Fibroblast of mammary gland (primary cell): ENCODE measurements around the gene SRP9.

Source experiments
- DNase-seq: peaks from one replicate; pipeline ENCODE4 v3.0.0-alpha.2; 2010; ENCODE audit warnings: low read depth
- H3K4me3 ChIP-seq: 2 replicates; pipeline ENCODE4 v1.5.1; 2011; ENCODE audit warnings: low read depth, mild to moderate bottlenecking, low read length, moderate library complexity; ENCODE audit not compliant: control insufficient read depth
- TF ChIP-seq, protein P1 (sequence below): conservative IDR thresholded peaks from 2 replicates; pipeline ENCODE4 v1.5.1; 2011; ENCODE audit warnings: low read depth, low read length, inconsistent platforms; ENCODE audit not compliant: control insufficient read depth, insufficient read depth

Gene SRP9

DNA sequence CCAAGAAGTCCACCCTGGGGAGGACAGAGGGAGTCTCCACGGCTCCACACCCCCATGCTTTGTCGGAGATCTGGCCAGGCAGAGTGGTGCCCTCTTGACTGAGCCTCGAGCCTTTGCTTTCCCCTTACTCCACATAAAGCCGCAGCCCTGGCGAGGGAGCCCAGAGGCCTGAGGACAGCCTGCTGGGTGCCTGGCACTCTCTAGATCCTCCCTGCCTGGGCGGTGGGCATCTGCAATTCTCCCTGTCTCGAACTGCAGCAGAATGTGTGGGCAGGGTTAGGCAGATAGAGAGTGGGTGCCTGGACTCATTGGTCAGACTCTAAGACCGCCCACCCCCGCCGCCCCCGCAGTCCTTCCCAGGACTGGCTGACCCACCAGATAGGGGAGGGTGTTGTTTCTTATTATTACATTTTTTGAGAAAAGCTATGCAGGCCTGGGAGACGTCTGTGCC is 46.2 kb downstream of the SRP9 start:
- TF ChIP-seq, protein P1, sequence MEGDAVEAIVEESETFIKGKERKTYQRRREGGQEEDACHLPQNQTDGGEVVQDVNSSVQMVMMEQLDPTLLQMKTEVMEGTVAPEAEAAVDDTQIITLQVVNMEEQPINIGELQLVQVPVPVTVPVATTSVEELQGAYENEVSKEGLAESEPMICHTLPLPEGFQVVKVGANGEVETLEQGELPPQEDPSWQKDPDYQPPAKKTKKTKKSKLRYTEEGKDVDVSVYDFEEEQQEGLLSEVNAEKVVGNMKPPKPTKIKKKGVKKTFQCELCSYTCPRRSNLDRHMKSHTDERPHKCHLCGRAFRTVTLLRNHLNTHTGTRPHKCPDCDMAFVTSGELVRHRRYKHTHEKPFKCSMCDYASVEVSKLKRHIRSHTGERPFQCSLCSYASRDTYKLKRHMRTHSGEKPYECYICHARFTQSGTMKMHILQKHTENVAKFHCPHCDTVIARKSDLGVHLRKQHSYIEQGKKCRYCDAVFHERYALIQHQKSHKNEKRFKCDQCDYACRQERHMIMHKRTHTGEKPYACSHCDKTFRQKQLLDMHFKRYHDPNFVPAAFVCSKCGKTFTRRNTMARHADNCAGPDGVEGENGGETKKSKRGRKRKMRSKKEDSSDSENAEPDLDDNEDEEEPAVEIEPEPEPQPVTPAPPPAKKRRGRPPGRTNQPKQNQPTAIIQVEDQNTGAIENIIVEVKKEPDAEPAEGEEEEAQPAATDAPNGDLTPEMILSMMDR: no peak

DNA sequence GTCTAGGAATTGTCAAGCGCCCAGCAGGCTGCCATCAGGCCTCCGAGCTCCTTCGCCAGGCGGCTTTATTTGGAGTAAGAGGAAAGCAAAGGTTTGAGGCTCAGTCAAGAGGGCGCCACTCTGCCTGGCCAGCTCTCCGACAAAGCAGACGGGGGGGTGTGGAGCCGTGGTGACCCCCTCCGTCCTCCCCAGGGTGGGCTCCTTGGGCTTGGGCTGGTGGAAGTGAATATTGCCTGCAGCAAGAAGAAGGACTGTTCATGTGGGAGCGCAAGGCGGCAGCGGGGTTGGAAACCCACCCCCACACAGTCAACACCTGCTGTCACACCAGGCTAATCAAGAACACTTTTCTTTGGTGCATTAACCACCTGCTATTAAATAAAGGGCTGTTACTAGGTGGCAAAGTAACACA is 46.9 kb downstream of the SRP9 start:
- H3K4me3 ChIP-seq: no peak overlapping the region
- DNase-seq: no peak
- TF ChIP-seq, protein P1: no peak

More for the DNA sequence above, 46.2 kb downstream of the SRP9 start:
- DNase-seq: no peak
- H3K4me3 ChIP-seq: no peak overlapping the region

DNA sequence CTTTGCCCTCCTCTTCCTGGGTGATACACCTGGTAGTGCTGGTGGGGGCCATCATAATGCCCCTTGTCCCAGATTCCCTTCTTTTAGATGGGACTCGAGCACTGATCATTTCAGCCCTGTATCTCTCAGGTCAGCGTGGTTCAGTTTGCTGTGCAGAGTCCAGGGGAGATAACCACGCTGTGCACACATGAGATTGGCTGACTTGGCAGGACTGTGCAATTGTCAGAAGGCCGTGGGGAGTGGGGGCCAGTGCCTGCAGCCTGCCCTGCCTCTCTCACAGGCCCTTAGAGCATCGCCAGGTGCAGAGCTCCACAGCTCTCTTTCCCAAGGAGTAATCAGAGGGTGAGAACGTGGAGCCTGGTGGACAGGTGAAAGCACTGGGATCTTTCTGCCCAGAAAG is 47.5 kb downstream of the SRP9 start:
- DNase-seq: no peak
- H3K4me3 ChIP-seq: no peak overlapping the region
- TF ChIP-seq, protein P1: no peak

DNA sequence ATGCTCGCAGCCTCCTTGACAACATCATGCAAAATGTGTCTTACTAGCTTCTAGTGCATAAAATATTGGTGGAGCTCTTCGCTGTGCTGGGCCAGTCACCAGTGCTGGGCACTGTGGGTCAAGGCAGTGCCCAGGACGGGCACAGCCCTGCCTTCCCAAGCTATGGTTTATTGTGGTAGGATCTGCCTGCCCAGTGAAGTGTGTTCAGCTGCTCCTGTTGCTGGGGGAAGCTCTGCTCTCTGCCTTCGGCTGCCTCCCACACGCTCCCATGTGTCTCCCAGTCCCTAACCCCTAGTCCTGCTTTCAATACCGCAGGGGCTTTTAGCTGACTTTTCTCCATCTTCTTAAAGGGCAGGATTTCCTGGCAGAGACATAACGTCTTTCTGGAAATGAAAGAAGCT is 48.0 kb downstream of the SRP9 start:
- DNase-seq: no peak
- TF ChIP-seq, protein P1: no peak

DNA sequence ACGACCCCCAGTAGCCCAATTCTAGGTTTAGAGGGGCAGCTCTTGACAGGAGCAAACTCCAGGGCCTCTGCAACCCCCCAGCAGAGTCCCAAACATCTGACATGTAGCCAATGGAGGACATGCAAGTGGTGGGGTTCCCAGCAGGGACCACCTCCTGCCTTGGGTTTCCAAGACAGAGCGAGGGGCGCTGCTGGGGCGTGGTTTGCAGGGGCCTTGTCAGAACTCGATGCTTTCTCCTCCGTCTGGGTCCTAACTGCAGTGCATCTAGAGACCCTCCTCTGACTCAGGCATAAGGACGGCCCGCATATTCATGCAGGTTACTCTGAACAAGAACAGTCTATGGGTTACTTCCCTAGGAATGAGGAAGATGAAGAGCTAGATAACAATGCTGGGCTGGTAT is 49.5 kb downstream of the SRP9 start:
- TF ChIP-seq, protein P1: no peak
- no peak for DNase-seq
- no peak overlapping the region for H3K4me3 ChIP-seq

More for the DNA sequence above, 48.0 kb downstream of the SRP9 start:
- H3K4me3 ChIP-seq: no peak overlapping the region

DNA sequence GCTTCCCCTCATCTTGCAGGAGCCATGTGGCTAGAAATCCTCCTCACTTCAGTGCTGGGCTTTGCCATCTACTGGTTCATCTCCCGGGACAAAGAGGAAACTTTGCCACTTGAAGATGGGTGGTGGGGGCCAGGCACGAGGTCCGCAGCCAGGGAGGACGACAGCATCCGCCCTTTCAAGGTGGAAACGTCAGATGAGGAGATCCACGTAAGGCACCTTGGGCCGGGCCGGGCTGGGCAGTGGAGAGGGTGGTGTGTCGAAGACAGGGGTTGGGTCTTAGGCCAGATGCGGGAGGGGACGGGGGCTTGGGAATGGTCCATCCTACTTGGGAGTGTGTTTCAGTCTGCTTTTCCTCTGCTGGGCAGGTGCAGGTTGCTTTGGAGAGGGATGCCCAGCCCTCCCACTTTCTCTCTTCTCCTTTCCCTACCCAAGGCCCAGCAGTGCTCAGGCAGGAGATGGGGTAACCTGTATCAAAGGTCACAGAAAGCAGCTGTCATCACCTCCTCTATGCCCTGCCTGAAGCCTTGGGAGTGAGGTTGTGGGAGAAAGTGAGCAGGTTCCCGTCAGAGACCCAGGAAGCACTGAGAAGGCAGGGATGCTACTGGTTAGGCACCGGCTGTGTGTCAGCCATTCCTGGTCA is 51.2 kb downstream of the SRP9 start:
- no peak overlapping the region for H3K4me3 ChIP-seq
- TF ChIP-seq, protein P1: no peak
- DNase-seq: no peak
